Measurements from ENCODE around the gene BARX1.
"Not testable (repeated sequence)": the region's sequence is repeated elsewhere in the genome, so short reads cannot be mapped to it uniquely, and the experiment has no call there.

Gene BARX1, protein sequence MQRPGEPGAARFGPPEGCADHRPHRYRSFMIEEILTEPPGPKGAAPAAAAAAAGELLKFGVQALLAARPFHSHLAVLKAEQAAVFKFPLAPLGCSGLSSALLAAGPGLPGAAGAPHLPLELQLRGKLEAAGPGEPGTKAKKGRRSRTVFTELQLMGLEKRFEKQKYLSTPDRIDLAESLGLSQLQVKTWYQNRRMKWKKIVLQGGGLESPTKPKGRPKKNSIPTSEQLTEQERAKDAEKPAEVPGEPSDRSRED

DNA sequence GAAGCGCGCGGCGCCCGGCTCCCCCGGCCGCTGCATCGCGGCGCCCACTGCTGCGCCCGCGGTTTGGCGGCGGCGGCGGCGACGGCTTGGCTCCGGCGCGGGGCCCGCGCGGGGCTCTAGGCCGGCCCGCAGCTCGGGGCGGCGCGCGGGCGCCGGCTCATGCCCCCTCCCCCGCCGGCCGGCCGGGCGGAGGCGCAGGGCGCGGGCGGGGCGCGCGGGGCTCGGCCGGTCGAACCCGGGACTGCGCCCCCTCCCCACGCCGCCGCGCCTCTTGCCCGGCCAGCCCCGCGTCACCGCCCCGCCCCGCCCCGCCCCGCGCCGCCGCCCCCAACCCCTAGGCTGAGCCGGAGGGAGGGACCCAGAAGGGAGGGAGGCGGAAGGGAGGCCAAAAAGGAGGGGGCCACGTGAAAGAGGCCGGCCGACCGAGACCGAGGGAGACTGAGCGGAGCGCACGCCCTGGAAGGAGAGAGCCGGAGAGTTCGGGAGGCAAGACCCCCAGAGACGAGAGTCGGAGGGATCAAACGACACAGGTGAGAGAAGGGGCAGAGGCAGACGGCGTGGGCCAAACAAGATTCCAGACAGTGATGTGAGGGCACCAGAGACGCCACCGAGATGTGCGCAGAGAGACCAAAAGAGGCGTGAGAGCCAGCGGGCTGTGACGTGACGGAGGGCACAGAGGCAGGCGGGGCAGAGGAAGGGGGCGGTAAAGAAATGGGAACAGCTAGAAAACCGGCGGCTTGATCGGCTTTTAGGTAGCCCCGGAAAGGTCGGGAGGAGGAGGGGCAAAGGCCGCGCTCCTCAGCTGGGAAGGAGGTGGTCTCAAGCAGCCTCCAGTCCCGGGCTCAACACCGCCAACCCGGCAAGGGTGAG lies at the start of gene BARX1:
Gene BARX1 (minus strand): TSS at position 245 of the 870 bp plus-strand sequence. CDS start 209 bp downstream, at position 36.
- no peak for DNase-seq

DNA sequence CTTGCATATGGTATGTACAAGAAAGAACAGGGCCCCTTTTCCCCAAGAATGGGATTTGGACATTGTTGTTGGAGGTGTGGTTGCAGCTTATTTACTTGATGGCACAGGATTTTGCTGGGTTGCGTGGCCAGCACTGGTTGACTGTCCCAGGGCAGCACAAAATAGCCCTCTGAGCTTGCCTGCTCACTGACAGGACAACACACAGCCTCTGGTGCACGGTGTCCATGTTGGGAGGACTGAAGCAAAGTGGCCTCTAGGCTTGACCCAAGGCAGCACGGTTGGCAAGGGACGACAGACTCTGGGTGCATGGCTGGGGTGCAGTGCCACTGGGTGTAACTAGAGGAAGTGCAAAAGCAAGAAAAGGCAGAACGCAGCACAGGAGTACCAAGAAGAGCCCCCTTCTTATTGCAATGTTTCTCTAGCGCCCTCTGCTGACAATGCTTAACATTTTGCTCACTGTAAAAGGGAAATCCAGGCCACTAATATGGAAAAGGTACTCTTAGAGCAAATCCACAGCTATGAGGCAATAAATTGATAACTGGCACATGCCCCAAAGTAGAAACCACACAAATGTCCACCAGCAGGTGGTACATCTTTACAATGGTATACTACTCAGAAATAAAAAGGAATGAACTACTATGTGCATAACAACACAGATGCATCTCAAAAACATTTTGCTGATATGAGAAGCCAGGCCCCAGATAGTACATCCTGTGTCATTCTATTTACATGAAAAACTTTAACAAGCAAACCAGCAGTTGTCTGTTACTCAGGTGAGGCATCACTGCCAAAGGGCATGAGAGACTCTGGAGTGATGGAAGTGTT lies 47.4 kb upstream of the BARX1 start:
- DNase-seq, result peak; percentile 40

DNA sequence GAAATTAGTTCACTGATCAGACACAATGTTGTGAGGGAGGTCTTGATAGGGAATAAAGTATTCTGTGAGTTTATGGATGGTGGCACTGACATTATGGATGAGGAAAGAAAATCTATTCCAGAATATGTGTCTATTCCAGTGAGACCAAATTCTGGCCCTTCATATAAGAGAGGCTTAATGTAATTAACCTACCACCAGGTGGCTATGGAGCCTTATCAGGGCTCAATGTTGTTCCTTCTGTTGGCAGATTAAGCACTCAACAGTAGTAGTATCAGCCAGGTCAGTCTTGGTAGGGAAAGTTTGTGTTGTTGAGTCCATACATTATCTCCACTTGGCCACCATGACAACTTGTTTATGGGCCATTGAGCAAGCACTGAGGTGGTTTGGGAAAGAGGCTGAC lies 41.7 kb upstream of the BARX1 start:
- DNase-seq, result no peak

DNA sequence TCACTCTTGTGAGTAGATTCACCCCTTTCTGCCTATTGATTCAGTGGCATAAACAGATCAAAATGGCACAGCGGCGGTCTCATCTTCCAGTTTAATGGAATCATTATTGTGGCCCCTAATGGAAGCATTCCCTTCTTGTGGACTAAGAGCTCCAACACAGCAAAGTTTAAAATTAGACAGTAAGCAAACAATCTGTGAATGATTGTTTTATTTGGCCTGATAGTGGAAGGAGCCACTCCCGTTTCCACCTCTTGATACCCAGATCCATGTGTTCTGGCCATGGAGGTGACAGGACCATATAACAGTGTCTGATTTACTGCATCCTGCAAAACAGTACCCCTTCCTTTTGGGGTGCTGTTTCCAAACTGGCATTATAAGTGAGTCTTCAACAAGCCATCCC lies 41.2 kb upstream of the BARX1 start:
- no peak for DNase-seq

DNA sequence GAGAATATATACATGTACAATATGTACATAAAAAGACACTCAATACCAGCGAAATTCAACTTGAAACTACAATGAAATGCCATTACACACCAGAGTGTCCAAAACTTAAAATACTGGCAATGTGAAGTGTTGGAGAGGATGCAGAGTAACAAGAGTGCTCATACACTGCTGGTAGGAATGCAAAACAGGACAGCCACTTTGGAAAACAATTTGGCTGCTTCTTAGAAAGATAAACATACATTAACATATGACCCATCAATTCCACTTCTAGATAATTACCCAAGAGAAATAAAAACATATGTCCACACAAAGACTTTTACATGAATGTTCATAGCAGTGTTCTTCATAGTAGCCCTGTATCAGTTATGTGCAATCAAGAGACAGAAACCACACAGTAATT lies 39.4 kb upstream of the BARX1 start:
- no peak for DNase-seq

DNA sequence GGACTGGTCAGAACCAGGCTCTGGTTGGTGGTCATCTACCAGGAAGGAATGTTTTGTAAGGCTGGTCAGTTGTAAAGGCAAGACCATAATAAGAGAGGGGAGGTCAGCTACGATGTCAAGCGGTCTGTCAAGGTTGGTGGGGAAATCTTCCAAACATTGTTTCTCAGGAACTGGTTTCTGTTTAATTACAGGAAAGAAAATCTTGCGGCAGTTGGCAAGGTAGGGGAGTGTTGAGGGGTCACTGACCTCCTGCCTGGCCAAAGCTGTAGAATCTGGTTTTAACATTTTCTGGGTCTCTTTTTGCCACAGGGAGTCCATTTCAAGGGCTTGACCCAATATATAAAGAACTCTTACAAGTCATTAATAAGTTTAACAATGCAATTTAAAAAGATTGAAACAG lies 39.0 kb upstream of the BARX1 start:
- no peak for DNase-seq

DNA sequence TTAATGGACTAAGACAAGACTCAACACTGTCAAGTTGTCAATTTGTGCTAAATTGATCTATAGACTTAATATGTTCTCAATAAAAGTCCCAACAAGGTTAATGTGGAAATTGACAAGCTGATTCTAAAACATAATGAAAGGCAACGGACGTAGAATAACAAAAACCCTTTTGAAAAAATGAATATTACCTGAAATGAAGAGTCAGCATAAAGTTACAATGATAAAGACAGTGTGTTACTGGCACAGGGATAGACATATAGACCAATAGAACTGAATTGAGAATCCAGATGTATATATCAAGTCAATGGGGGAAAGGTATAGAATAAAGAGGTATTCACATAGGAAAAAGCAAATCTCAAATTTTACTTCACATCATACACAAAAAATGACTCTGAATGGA lies 37.7 kb upstream of the BARX1 start:
- no peak for DNase-seq

DNA sequence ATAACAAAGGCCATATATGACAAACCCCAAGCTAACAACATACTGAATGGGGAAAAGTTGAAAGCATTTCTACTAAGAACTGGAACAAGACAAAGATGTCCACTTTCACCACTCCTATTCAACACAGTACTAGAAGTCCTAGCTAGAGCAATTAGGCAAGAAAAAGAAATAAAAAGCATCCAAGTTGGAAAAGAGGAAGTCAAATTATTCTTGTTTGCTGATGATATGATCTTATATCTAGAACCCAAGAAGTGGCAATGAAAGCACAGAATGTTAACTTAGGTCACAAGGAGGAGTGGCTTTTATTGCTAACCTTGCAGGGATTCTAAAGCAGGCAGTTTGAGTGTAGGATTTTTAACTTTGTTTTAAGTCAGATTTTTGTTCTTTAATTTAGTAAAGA lies 35.3 kb upstream of the BARX1 start:
- DNase-seq, result no peak

DNA sequence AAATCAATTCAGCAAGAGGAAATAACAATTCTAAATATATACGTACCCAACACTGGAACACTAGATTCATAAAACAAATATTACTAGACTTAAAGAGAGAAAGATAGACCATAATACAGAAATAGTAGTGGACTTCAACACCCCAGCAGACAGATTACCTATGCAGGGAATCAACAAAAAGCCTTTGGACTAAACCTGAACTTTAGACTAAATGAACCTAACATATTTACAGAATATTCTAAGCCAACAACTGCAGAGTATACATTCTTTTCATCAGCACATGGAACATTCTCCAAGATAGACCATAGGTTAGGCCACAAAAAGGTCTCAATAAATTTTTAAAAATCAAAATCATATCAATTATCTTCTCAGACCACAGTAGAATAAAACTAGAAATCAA lies 32.9 kb upstream of the BARX1 start:
- no peak for DNase-seq

DNA sequence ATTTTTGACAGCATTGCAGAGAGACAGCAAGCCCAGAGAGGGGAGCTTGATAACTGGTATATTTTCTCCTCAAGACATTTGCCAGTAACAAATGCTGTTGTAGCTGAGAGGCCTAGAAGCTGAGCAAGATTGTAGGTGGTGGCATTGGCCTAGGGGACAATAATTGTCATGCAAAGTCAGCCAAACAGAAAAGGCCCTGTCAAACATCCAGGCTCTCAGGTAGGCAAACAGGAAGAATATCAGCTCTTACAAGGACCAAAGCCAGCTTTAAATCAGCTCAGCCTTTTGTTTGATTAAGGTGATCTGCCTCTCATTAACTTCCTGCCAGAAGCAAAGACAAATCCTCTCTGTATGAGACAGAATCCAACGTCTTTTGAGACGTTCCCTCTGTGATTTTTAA lies 29.7 kb upstream of the BARX1 start:
- no peak for DNase-seq

DNA sequence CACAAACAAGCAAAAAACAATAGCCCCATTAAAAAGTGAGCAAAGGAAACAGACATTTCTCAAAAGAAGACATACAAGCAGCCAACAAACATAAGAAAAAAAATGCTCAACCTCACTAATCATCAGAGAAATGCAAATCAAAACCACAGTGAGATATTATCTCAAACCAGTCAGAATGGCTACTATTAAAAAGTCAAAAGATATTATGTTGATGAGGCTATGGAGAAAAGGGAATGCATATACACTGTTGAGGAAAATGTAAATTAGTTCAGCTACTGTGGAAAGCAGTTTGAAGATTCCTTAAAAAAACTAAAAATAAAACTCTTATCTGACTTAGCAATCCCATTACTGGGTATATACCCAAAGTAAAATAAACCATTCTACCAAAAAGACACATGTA lies 28.7 kb upstream of the BARX1 start:
- no peak for DNase-seq

DNA sequence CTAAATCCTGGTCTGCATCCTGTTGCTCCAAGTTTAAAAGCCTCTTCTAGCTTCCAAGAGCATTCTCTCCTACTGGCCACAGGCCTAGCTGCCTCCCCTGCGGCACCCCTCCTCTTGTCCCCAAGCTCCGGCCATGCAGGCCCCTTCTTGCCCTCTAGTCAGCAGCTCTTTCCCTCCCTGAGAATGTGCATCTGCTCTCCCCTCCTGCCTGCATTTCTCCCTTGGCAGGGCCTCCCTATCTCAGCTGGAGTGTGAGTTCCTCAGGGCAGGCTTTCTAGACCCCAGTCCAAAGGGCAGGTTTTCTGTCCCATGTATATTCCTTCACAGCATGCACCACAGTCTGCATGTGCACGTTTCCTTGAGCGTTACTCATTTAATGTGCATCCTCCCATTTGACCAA lies 24.6 kb upstream of the BARX1 start:
- no peak for DNase-seq

DNA sequence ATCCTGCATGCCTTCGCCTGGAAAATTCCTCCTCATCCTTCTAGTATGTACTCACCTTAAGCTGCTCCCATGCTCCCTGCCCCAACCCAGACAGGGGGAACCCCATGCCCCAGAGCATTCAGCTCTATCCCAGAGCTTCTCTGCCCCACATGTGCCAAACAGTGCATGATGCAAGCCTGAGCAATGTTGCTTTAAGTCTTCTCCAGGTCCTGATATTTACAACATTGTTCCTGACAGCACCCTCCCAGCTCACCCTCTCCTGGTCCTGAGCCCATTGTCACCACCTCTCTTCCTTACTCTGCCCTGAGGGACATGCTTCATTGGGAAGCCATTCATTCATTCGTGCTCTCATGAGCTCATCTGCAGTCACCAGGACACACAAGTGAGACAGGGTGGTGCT lies 23.4 kb upstream of the BARX1 start:
- no peak for DNase-seq

DNA sequence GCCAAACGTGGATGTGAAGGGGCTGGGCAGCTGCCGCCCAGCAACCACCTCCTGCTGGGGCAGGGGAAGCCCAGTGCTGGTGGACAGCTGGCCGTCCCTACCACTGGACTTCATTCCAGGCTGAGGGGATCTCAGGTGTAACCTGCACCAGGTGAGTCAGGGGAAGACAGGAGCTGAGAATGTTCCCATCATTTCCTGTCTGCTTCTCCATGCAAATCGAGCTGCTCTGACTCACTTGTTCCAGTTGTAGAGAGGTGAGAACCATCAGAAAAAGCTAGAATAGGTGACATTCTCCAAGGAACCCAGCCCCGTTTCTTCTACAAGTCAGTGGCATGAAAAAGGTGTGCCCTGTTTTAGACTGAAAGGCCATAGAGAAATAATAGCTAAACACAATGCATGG lies 21.8 kb upstream of the BARX1 start:
- DNase-seq, result no peak

DNA sequence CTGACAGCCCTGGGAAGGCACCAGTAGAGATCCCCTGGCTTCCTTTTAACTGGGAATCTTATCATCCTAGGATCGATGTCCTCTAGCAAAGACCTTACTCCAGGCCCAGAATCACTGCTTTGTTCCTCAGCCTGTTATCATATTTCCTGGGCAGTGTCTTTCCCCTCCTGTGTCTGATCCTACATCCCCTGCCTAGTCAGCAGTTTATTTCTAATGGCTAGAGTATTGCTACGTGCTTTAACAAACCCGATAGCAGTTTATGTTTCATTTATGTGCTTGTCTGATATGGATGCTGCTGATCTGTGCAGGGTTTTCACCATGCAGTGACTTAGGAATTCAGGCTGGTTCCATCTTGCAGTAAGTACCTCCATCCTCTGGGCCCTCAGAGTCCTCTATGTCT lies 20.9 kb upstream of the BARX1 start:
- DNase-seq, result no peak

DNA sequence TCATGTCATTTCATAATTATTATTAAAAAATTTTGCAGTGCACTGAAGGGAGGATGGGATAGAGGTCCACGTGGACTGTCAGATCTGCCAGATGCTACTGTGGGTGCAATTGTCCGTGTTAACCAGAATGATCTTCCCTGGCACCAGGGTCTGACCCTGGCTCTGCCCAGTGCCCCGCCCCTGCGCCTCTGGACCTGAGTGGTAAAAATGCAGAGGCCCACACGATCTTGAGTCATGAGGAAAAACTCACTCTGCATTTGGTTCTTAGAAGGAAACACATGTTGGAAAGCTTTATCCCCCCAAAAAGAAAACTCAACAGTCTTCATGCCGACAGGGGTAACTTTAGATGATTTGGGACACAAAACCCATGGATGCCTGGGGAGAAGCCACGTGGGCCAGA lies 20.1 kb upstream of the BARX1 start:
- no peak for DNase-seq

DNA sequence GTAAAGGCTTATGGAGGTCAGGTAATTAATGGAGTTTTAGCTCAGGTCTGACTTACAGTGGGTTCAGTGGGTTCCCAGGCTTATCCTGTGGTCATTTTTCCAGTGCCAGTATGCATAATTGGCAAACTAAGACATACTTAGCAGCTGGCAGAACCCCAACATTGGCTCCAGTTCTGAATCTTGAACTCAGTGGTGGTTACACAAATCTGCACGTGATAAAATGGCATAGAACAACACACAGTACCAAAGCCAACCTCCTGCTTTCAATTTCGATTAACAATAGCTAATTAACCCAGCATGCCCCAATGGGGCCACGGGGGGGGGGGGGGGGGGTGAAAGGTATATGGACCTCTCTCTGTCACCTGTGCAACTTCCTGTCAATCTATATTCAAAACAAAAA lies 19.0 kb upstream of the BARX1 start:
- DNase-seq, result no peak

DNA sequence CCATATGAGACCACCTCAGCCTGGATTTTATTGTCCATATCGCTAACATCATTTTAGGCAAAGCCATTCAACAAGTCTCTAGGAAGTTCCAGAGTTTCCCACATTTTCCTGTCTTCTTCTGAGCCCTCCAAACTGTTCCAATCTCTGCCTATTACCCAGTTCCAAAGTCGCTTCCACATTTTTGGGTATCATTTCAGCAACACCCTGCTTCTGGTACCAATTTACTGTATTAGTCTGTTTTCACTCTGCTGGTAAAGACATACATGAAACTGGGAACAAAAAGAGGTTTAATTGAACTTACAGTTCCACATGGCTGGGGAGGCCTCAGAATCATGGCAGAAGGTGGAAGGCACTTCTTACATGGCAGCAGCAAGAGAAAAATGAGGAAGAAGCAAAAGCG lies 17.5 kb upstream of the BARX1 start:
- not testable (repeated sequence) for DNase-seq

DNA sequence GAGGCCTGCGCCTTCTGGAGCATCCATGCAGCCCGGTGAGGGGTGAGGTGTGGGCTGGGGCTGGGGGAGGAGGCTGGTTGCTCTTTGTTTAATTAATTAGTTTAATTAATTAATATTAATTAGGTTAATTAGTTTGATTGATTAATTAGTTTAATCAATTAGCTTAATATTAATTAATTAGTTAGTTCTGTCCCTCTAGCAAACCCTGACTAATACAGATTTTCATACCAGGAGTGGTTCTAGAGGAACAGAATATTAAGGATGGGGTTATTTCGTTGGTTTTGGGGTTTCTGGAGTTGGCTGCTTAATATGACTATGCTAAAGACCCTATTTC lies 14.1 kb upstream of the BARX1 start:
- DNase-seq, result no peak

DNA sequence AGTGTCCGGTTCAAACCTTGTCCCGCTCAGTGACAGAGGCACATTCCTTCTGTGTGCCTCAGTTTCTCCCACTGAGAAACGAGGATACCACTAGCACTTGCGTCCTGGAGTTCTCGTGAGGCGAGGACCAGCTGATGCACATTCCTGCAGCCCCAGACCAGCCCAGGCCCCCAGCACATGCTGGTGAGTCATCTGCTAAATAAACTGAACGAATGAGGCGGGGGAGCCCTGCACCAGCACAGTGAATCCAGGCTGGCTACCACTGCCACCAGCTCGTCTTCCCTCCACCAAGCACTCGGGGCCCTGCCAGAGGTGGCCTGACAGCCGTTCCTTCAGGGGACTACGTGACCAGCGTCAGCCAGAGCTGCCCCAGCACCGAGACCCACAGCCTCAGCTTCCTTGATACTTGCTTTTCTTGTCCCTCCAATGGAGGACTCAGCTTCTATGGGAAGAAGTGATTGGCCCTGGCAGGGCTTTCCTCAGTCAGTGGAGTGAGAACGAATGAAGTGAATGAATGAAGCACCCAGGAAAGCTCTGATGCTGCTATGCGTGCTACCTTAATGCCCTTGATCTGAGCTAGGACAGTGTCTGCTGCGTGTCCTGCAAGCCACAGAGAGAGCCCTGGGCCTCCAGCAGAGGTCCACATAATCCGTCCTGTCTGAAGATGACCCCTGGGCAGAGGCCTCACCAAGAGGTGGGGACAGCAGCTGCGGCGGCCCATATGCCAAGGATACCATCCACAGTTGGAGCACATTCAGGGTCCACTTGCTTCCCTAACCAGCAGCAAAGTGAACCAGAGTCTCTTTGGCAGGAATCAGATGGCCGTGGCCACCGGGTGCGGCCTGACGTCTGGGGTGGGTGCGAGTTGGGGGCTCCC lies 13.5 kb upstream of the BARX1 start:
- DNase-seq, result no peak

DNA sequence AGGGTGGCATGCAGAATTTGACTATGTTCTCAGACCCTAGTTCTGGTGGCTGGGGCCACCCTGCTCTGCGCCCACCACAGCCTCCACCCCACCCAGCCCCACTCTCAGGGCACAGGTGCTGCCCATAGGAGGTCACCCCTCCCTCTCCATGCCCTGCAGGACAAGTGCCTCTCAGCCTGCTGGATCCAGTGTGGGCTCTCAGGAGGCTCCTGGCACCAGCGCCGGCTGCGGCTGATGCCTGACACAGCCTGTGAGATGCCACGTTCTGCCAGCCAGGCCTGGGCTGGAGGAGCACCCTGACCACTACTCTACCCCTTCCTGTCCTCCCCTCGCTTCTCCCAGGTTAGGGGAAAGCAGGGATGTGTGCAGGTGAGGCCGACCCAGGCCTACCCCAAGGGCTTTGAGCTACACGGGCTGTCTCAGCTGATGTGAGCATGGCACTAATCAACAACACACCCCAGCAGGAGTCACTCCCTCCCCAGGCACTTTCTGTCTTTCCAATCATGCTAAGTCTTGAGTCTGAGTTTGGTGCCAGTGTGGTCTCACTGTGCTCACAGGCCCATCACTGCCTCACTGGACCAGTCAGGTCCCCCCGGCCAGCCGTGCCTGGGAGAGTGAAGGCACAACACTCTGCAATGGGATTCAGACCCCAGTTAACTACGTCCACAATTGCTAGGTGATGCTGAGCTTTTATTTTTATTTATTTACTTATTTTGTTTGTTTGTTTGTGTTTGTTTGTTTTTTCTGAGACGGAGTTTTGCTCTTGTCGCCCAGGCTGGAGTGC lies 12.1 kb upstream of the BARX1 start:
- DNase-seq, result no peak

All from NCI-H1436 treated with DMSO at 0.1 percent for 48 hours (cell line).